ENCODE measurements around the gene SMNDC1. TPM values are rescaled to one million over a fixed set of nuclear protein-coding genes. Genes with fewer than 3 reads are reported as not detected.
"Not testable (repeated sequence)": the region's sequence is repeated elsewhere in the genome, so short reads cannot be mapped to it uniquely, and the experiment has no call there.

Gene SMNDC1
- total and polyA plus RNA-seq, 2 of the 4 experiments (the other 2 are of a cell fraction) = 3.9 to 15.1 TPM

DNA sequence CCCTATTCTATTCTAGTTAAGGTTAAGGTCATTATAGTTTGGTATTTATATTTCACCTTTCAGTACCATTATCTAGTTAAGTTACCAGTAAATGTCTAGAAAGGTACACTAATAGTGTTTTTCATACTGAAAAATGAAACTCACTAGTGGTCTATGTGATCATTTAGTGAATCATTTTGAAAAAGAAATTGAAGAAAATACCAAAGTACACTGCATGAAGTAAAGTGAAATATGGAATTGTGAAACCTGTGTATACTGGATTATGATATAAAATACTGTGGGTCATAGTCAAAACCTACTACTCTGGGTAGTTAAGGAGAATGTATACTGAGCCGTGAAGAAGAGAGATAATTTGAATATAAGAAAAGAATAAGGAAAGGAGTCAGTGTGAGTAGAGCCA is 53.3 kb downstream of the SMNDC1 start:
- H3K4me2 ChIP-seq (ENCODE audit: low read depth, low read length); intact Hi-C loops (cut with micrococcal nuclease); H3K56ac ChIP-seq (ENCODE audit: extremely low read depth, insufficient read depth, low read length); H4K8ac ChIP-seq (ENCODE audit: low read depth in 2 of 2, low read length in 2 of 2); H3K36me3 ChIP-seq (ENCODE audit: control insufficient read depth, insufficient read depth, low read length); H2AFZ ChIP-seq (replicated peaks; ENCODE audit: low read length, poor library complexity); H2AK5ac ChIP-seq (ENCODE audit: low read depth, low read length); H2AK9ac ChIP-seq (replicated peaks; ENCODE audit: low read depth, low read length, poor library complexity); H4K91ac ChIP-seq (ENCODE audit: insufficient read depth, low read depth, low read length); POLR2A ChIA-PET (ENCODE audit: unreplicated experiment); CTCF ChIA-PET; dilution Hi-C loops (cut with HindIII; ENCODE audit: low sequenced_read_pairs, unreplicated experiment); H2BK20ac ChIP-seq (ENCODE audit: low read depth, low read length); H3K4ac ChIP-seq (ENCODE audit: low read depth, low read length); H3K27ac ChIP-seq (ENCODE audit: insufficient read depth, low read length); H3K9me1 ChIP-seq (ENCODE audit: insufficient read depth, low read length); H3K27me3 ChIP-seq (ENCODE audit: control insufficient read depth, insufficient read depth, low read length); in situ Hi-C loops (cut with MboI; ENCODE audit: low sequenced_read_pairs); H3K79me1 ChIP-seq (ENCODE audit: low read depth in 1 of 2, low read length in 2 of 2); H3K4me1 ChIP-seq (ENCODE audit: control insufficient read depth, insufficient read depth, low read length); DNase-seq; H3K14ac ChIP-seq (replicated peaks; ENCODE audit: low read depth, low read length); H3K9me3 ChIP-seq (ENCODE audit: control insufficient read depth, insufficient read depth, low read length); H2BK15ac ChIP-seq (ENCODE audit: low read depth, low read length); H3K4me3 ChIP-seq (ENCODE audit: insufficient read depth, low read depth, low read length); BruUV-seq (replicated peaks); H4K5ac ChIP-seq (ENCODE audit: low read depth, low read length); ATAC-seq (ENCODE audit: low read depth); H3K23ac ChIP-seq (ENCODE audit: low read depth, low read length); H3K9ac ChIP-seq (ENCODE audit: low read depth, low read length); H4K20me1 ChIP-seq (ENCODE audit: insufficient read depth, low read length); H2BK5ac ChIP-seq (ENCODE audit: low read depth, low read length, poor library complexity, severe bottlenecking); H3K18ac ChIP-seq (ENCODE audit: low read depth, low read length); H2BK120ac ChIP-seq (ENCODE audit: low read depth, low read length): not testable (repeated sequence)
- WGBS, 2 experiments (ENCODE audit: extremely low coverage in 2 of 2, insufficient read length in 1 of 2) = 89 to 100% methylated on average over 1 of the region's 1 CpG

DNA sequence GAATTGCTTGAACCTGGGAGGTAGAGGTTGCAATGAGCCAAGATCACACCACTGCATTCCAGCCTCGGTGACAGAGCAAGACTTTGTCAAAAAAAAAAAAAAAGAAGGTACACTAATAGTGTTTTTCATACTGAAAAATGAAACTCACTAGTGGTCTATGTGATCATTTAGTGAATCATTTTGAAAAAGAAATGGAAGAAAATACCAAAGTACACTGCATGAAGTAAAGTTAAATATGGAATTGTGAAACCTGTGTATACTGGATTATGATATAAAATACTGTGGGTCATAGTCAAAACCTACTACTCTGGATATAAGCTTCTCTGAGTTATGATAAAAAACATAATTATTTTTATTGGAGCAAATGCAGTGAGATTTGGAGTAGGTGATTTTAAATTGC is 55.2 kb downstream of the SMNDC1 start:
- H3K79me1 ChIP-seq (ENCODE audit: low read depth in 1 of 2, low read length in 2 of 2); H2BK120ac ChIP-seq (ENCODE audit: low read depth, low read length); ATAC-seq (ENCODE audit: low read depth); dilution Hi-C loops (cut with HindIII; ENCODE audit: low sequenced_read_pairs, unreplicated experiment); H2BK5ac ChIP-seq (ENCODE audit: low read depth, low read length, poor library complexity, severe bottlenecking); H4K20me1 ChIP-seq (ENCODE audit: insufficient read depth, low read length); H3K14ac ChIP-seq (replicated peaks; ENCODE audit: low read depth, low read length); H3K36me3 ChIP-seq (ENCODE audit: control insufficient read depth, insufficient read depth, low read length); H3K4me2 ChIP-seq (ENCODE audit: low read depth, low read length); DNase-seq; H2BK15ac ChIP-seq (ENCODE audit: low read depth, low read length); H2AK5ac ChIP-seq (ENCODE audit: low read depth, low read length); BruUV-seq (replicated peaks); H3K27ac ChIP-seq (ENCODE audit: insufficient read depth, low read length); H3K4me1 ChIP-seq (ENCODE audit: control insufficient read depth, insufficient read depth, low read length); CTCF ChIA-PET; H3K9ac ChIP-seq (ENCODE audit: low read depth, low read length); H3K23ac ChIP-seq (ENCODE audit: low read depth, low read length); H4K8ac ChIP-seq (ENCODE audit: low read depth in 2 of 2, low read length in 2 of 2); H2AK9ac ChIP-seq (replicated peaks; ENCODE audit: low read depth, low read length, poor library complexity); in situ Hi-C loops (cut with MboI; ENCODE audit: low sequenced_read_pairs); H4K5ac ChIP-seq (ENCODE audit: low read depth, low read length); H3K4ac ChIP-seq (ENCODE audit: low read depth, low read length); H2BK20ac ChIP-seq (ENCODE audit: low read depth, low read length); POLR2A ChIA-PET (ENCODE audit: unreplicated experiment); intact Hi-C loops (cut with micrococcal nuclease); H3K9me3 ChIP-seq (ENCODE audit: control insufficient read depth, insufficient read depth, low read length); H3K18ac ChIP-seq (ENCODE audit: low read depth, low read length); H3K27me3 ChIP-seq (ENCODE audit: control insufficient read depth, insufficient read depth, low read length); H3K56ac ChIP-seq (ENCODE audit: extremely low read depth, insufficient read depth, low read length); H4K91ac ChIP-seq (ENCODE audit: insufficient read depth, low read depth, low read length); H3K9me1 ChIP-seq (ENCODE audit: insufficient read depth, low read length); H2AFZ ChIP-seq (replicated peaks; ENCODE audit: low read length, poor library complexity); H3K4me3 ChIP-seq (ENCODE audit: insufficient read depth, low read depth, low read length): not testable (repeated sequence)
- WGBS, 2 experiments (ENCODE audit: extremely low coverage in 2 of 2, insufficient read length in 1 of 2) = no CpG with 5 or more reads among the region's 1 CpG
